Lower leg skin (tissue), 4 donors: ENCODE results near the gene DEF6. TPM values are rescaled to one million over a fixed set of nuclear protein-coding genes. Genes with fewer than 3 reads are reported as not detected.
A peak's percentile ranks its signal among the peaks of the same experiment; 100 is the strongest.

ENCODE experiments used
- DNase-seq, 2 donors: peaks; one replicate each; pipeline ENCODE4 v3.0.0-alpha.2; 2019; ENCODE audit warnings: low spot score in 2 of 2
- H3K4me3 ChIP-seq: fragments of 200-600 bp; sonication (generic); 2 replicates; pipeline ENCODE4 v1.5.1; 2017; ENCODE audit warnings: mild to moderate bottlenecking, low read depth; ENCODE audit not compliant: poor library complexity, severe bottlenecking
- POLR2A ChIP-seq, 2 donors: fragments of 450-650 bp; IDR thresholded peaks; one replicate each; pipeline ENCODE4 v1.6.1; 2016 to 2017; ENCODE audit warnings: antibody characterized with exemption in 2 of 2, mild to moderate bottlenecking in 1 of 2, moderate library complexity in 1 of 2
- WGBS, 2 donors: methylation state at CpG; one replicate each; pipeline ENCODE4 v1.1.5; 2018; 5-methylcytosine and 5-hydroxymethylcytosine counted together
- intact Hi-C: fragments of 100-400 bp; cut with DNase I; formaldehyde crosslinking; loops from one replicate; pipeline ENCODE4 v1.15.0; 2023; ENCODE audit warnings: low total_unique reads
- total RNA-seq, 4 donors: library from RNA; depleted of rRNA; stranded (reverse); fragments of >200 nt; gene quantifications; one replicate each; pipeline ENCODE4 v1.1.0, GENCODE V29; 2016
- TF ChIP-seq, protein P1 (sequence below), 3 donors: fragments of 450-650 bp; IDR thresholded peaks; one replicate each; pipeline ENCODE4 v1.5.1; 2016; ENCODE audit warnings: antibody characterized with exemption in 3 of 3, mild to moderate bottlenecking in 3 of 3, moderate library complexity in 2 of 3

DEF6 gene
- total RNA-seq, 4 donors from 2014 or later, result 30.1 to 53.3 (median 39.4) TPM

DNA sequence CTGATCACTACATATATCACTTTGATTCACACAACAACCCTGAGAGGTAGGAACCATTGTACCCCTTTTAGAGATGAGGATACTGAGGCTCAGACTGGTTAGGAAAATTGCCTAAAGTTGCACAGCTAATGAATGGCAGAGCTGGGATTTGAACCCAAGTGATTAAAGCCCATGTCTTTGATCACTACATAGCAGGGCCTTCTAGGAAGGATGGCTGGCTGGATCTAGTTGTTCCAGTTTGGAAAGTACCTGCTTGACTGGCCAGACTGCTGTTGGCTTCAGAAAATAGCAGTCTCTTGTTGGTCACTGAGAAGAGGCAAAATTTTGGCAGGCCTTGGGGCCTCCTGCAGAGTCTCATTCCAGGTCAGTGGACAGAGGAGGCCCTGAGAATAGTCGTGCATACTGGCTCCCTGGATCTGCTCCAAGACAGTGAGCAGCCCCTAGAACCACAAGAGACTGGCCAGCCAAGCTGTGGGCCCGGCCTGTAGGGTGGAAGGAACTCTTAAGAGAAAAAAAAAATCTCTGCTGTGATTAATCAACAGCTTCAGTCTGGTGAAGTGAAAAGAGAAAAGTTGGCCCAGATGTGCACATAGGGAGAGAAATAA is 62.2 kb downstream of the DEF6 start:
- no peak for TF ChIP-seq POLR2A (IDR thresholded peaks at IDR 0.05)
- TF ChIP-seq, protein P1, sequence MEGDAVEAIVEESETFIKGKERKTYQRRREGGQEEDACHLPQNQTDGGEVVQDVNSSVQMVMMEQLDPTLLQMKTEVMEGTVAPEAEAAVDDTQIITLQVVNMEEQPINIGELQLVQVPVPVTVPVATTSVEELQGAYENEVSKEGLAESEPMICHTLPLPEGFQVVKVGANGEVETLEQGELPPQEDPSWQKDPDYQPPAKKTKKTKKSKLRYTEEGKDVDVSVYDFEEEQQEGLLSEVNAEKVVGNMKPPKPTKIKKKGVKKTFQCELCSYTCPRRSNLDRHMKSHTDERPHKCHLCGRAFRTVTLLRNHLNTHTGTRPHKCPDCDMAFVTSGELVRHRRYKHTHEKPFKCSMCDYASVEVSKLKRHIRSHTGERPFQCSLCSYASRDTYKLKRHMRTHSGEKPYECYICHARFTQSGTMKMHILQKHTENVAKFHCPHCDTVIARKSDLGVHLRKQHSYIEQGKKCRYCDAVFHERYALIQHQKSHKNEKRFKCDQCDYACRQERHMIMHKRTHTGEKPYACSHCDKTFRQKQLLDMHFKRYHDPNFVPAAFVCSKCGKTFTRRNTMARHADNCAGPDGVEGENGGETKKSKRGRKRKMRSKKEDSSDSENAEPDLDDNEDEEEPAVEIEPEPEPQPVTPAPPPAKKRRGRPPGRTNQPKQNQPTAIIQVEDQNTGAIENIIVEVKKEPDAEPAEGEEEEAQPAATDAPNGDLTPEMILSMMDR (IDR thresholded peaks at IDR 0.05), result no peak
- WGBS, 2 donors, result 14 to 22% methylated on average over 2 of the region's 2 CpGs
- H3K4me3 ChIP-seq, result no peak overlapping the region
- intact Hi-C loops, result no loop called here
- peak in 1 of 2 donors; percentile 45 for DNase-seq

DNA sequence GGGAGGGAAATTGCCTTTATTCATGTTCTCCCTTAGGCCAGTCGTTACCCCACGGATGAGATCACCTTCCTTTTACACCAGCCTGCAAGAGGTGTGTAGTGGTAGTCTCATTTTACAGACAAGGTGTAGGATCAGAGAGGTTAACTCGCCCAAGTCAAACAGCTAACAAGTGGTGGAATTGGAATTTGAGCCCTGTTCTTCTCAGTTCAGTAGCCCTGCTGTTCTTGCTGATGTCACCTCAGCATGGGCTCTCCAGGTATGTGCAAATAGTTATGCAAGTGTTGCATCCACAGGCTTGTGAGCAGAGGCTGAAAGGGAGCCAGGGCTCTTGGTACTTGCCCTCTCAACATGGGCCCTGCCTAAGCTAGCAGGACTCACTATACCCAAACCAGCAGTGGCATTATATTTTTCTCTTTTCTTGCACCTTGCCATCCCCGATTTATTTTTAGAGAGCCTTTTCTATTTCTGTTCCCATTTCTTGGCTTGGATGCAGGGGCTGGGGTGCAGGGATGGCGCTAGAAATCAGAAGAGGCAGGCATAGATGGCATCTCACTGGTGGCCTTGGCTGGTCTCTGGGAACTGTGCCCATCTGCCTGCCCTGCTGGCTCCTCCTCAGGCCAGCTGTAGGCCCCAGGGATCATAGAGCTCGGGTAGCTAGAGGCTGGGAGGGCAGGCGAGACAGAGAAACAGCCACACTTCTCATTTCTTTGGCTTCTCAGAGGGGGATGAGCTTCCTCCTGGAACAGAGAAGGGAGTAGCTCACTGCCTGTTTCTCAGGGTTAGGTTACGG is 62.9 kb downstream of the DEF6 start:
- intact Hi-C loops, result no loop called here
- 52 to 56% methylated on average over 8 of the region's 8 CpGs for WGBS, 2 donors
- TF ChIP-seq, protein P1 (IDR thresholded peaks at IDR 0.05), result no peak
- no peak for TF ChIP-seq POLR2A (IDR thresholded peaks at IDR 0.05)
- DNase-seq, result peak in 1 of 2 donors; percentile 53
- no peak overlapping the region for H3K4me3 ChIP-seq

DNA sequence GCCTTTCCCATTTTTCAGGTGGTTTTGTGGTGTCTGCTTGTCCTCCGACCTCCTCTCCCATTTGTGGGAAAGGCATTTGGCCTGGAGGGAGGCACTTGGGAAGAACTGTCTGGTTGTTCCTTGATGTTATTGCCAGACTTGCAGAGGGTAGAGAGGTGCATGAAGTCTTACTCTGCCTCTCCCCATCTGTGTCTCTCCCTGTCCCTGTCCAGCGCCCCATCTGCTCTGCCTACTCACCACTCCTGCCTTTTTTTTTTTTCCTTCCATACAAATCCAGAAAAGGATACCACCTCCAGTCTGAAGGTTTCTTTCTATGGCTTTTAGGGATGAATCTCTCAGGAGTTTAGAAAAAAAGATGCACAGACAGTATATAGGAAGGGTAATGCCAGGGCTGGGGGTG is 64.6 kb downstream of the DEF6 start:
- intact Hi-C loops, result no loop called here
- DNase-seq, result no peak
- 92 to 98% methylated on average over 2 of the region's 2 CpGs for WGBS, 2 donors
- TF ChIP-seq, protein P1 (IDR thresholded peaks at IDR 0.05), result no peak
- no peak for TF ChIP-seq POLR2A (IDR thresholded peaks at IDR 0.05)
- H3K4me3 ChIP-seq, result no peak overlapping the region

DNA sequence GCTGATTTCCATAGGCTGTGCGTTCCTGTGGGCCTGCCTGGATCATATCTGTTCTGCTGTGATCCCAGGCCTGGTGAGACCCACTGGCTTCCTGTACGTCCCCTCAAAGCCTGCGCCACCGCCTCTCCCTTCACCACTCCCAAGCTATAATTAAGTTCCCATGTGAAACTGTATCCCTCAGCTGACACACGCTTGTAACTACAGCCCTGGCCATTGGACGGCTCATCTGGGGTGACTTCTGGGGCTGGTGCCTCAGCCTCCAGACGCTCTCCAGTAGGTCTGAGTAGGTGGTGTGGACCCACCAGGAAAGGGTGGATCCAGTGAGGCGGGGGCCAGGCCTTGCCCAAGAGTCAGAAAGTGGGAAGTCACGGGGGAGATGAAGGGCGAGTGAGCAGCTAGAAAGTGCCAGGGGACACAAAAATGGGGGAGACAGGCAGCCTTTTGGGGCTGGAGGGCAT is 65.7 kb downstream of the DEF6 start:
- WGBS, 2 donors, result 65 to 77% methylated on average over 10 of the region's 10 CpGs
- intact Hi-C loops, result no loop called here
- DNase-seq, result no peak
- no peak for TF ChIP-seq POLR2A (IDR thresholded peaks at IDR 0.05)
- TF ChIP-seq, protein P1 (IDR thresholded peaks at IDR 0.05), result no peak
- no peak overlapping the region for H3K4me3 ChIP-seq

DNA sequence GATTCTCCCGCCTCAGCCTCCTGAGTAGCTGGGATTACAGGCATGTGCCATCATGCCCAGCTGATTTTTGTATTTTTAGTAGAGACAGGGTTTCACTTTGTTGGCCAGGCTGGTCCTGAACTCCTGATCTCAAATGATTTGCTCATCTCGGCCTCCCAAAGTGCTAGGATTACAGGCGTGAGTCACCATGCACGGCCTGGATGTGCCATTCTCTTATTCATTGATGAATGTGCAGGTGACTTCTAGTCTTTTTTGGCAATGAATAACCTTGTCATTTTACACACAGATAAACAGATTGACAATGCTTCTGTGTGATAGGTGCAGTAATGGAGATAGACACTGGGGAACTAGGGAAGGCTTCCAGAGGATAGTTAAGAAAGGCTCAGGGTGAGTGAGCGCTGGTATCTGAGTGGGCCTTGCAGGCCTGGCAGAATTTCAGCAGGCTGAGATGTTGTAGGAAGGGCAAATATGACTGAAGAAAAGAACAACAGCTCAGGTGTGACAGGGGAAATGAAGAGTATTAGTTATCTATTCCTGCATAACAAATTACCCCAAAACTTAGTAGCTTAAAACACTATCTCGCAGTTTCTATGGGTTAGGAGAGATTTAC is 68.1 kb downstream of the DEF6 start:
- intact Hi-C loops, result no loop called here
- TF ChIP-seq, protein P1 (IDR thresholded peaks at IDR 0.05), result no peak
- TF ChIP-seq POLR2A (IDR thresholded peaks at IDR 0.05), result no peak
- 89 to 95% methylated on average over 6 of the region's 6 CpGs for WGBS, 2 donors
- no peak for DNase-seq
- no peak overlapping the region for H3K4me3 ChIP-seq
